ENCODE data around the gene ZNF580.

The ZNF580 gene

GRCh38 chr19:55606817-55607216 is 34.0 kb upstream of the ZNF580 start:
- DNase-seq: no peak

GRCh38 chr19:55609326-55609725 is 31.5 kb upstream of the ZNF580 start:
- DNase-seq: no peak

- DNase-seq: no peak
Observed at GRCh38 chr19:55611300-55611982, 29.4 kb upstream of the ZNF580 start.

- DNase-seq: no peak
Observed at GRCh38 chr19:55611983-55612645, 28.7 kb upstream of the ZNF580 start.

- DNase-seq: no peak
Observed at GRCh38 chr19:55613396-55613795, 27.4 kb upstream of the ZNF580 start.

GRCh38 chr19:55613930-55614710 is 26.7 kb upstream of the ZNF580 start:
- DNase-seq: no peak

- no peak for DNase-seq
Observed at GRCh38 chr19:55614711-55615542, 25.9 kb upstream of the ZNF580 start.

GRCh38 chr19:55615543-55616394 is 25.0 kb upstream of the ZNF580 start:
- DNase-seq: no peak

- no peak for DNase-seq
Observed at GRCh38 chr19:55616395-55616875, 24.4 kb upstream of the ZNF580 start.

- no peak for DNase-seq
Observed at GRCh38 chr19:55617426-55617825, 23.4 kb upstream of the ZNF580 start.

- DNase-seq: no peak
Observed at GRCh38 chr19:55618426-55618825, 22.4 kb upstream of the ZNF580 start.

- no peak for DNase-seq
Observed at GRCh38 chr19:55619286-55619685, 21.5 kb upstream of the ZNF580 start.

GRCh38 chr19:55620410-55621204 is 20.2 kb upstream of the ZNF580 start:
- peak in 1 of 2 donors; percentile 65 for DNase-seq

GRCh38 chr19:55621205-55621672 is 19.6 kb upstream of the ZNF580 start:
- DNase-seq: no peak

- no peak for DNase-seq
Observed at GRCh38 chr19:55621673-55622231, 19.1 kb upstream of the ZNF580 start.

GRCh38 chr19:55622242-55622969 is 18.4 kb upstream of the ZNF580 start:
- no peak for DNase-seq

- no peak for DNase-seq
Observed at GRCh38 chr19:55623130-55623529, 17.7 kb upstream of the ZNF580 start.

- no peak for DNase-seq
Observed at GRCh38 chr19:55623561-55623960, 17.2 kb upstream of the ZNF580 start.

GRCh38 chr19:55624109-55625003 is 16.4 kb upstream of the ZNF580 start, which contains the start of gene ZNF784:
Gene ZNF784, minus strand, starts transcription at chr19:55624566. Its CDS starts 5 bp downstream, at chr19:55624561.
- peak; percentile 92 to 93 for DNase-seq

All from CD4-positive, alpha-beta T cell treated with Interleukin-1 beta for 1 hour (primary cell).